K562 (cell line): Measurements from ENCODE around the gene PCNX4. TPM values are rescaled to one million over a fixed set of nuclear protein-coding genes. Genes with fewer than 3 reads are reported as not detected.

ENCODE experiments used
- ATAC-seq: fragments of 200-7000 bp; cut with Tn5 transposase; 3 replicates; pipeline ENCODE4 v1.9.1; 2020; ENCODE audit warnings: moderate library complexity
- BruUV-seq: library from RNA; stranded (reverse); fragments of 400-500 nt; replicated peaks from 2 replicates; lab custom pipeline; 2021; lab: Mats Ljungman, UMichigan
- CTCF ChIA-PET: fragments of 300-600 bp; formaldehyde crosslinking; extraction: SDS; loops from one replicate; lab custom pipeline; 2021; ENCODE audit warnings: low intra/inter-chr PET ratio; lab: Yijun Ruan, JAX
- POLR2A ChIA-PET: fragments of 300-600, 350-650 bp; sonication (Branson Sonifier 250); formaldehyde crosslinking; extraction: SDS; loops from one replicate; lab custom pipeline; 2021; ENCODE audit warnings: antibody characterized with exemption, inconsistent platforms; lab: Yijun Ruan, JAX
- DNase-seq, 4 experiments: peaks; one replicate each; pipeline versions ENCODE4 v3.0.0 to v3.0.0-alpha.2; 2011 to 2018; ENCODE audit warnings: low spot score in 3 of 4, mixed read lengths in 3 of 4; ENCODE audit errors: extremely low read depth in 1 of 4
- FAIRE-seq: peaks from 2 replicates; lab custom pipeline; 2011; peaks lifted over from hg19 to GRCh38; lab: Jason Lieb, UNC
- H2AFZ ChIP-seq: 2 replicates; pipeline ENCODE4 v1.6.0; 2011; ENCODE audit warnings: low read depth, low read length, control low read depth, inconsistent platforms
- H3K27ac ChIP-seq: fragments of 200-600 bp; 3 replicates; pipeline ENCODE4 v1.8.0; 2011; ENCODE audit warnings: low read depth, mild to moderate bottlenecking, control low read depth, inconsistent platforms, low read length, moderate library complexity, mixed read lengths; ENCODE audit errors: extremely low read depth
- H3K27me3 ChIP-seq, 2 experiments: fragments of 300-600 bp in 1 of 2; 2 replicates in 1 of 2; 3 replicates in 1 of 2; pipeline versions ENCODE4 v1.6.0 to v1.8.0; 2011; ENCODE audit warnings: inconsistent platforms in 2 of 2, low read length in 2 of 2, mild to moderate bottlenecking in 1 of 2, mixed read lengths in 1 of 2, moderate library complexity in 1 of 2; ENCODE audit not compliant: control insufficient read depth in 2 of 2, insufficient read depth in 2 of 2
- H3K36me3 ChIP-seq: fragments of 300-600 bp; 3 replicates; pipeline ENCODE4 v1.8.0; 2011; ENCODE audit warnings: mild to moderate bottlenecking, low read length, inconsistent platforms; ENCODE audit not compliant: control insufficient read depth, insufficient read depth
- H3K4me1 ChIP-seq, 2 experiments: fragments of 200-600 bp in 1 of 2; replicated peaks in 1 of 2; 2 replicates in 1 of 2; 3 replicates in 1 of 2; pipeline versions ENCODE4 v1.5.1 to v1.8.0; 2011; ENCODE audit warnings: inconsistent platforms in 2 of 2, low read length in 2 of 2, mild to moderate bottlenecking in 1 of 2, mixed read lengths in 1 of 2, moderate library complexity in 1 of 2; ENCODE audit not compliant: control insufficient read depth in 2 of 2, insufficient read depth in 2 of 2
- H3K4me2 ChIP-seq: 2 replicates; pipeline ENCODE4 v1.6.1; 2011; ENCODE audit warnings: low read length, control low read depth, inconsistent platforms, mixed read lengths; ENCODE audit not compliant: insufficient read depth
- H3K4me3 ChIP-seq: fragments of 200-600 bp; sonication (generic), shearing (Covaris generic); 2 replicates; pipeline ENCODE4 v1.5.1; 2016; ENCODE audit warnings: control low read depth, inconsistent platforms
- H3K79me2 ChIP-seq: fragments of 200-600 bp; 3 replicates; pipeline ENCODE4 v1.8.0; 2011; ENCODE audit warnings: low read length, inconsistent platforms; ENCODE audit not compliant: control insufficient read depth, insufficient read depth
- H3K9ac ChIP-seq, 2 experiments: 2 replicates each; pipeline versions ENCODE4 v1.6.0 to v1.6.1; 2011; ENCODE audit warnings: low read depth in 2 of 2, low read length in 2 of 2, control low read depth in 1 of 2, inconsistent platforms in 1 of 2, mild to moderate bottlenecking in 1 of 2, mixed read lengths in 1 of 2; ENCODE audit not compliant: insufficient read depth in 1 of 2
- H3K9me1 ChIP-seq: one replicate; pipeline ENCODE4 v1.6.0; 2011; ENCODE audit warnings: inconsistent platforms, mild to moderate bottlenecking, low read length, moderate library complexity; ENCODE audit not compliant: control insufficient read depth, insufficient read depth
- H3K9me3 ChIP-seq: replicated peaks from 2 replicates; pipeline ENCODE4 v1.5.1; 2011; ENCODE audit warnings: low read depth, low read length, inconsistent platforms; ENCODE audit not compliant: control insufficient read depth, insufficient read depth
- H4K20me1 ChIP-seq: replicated peaks from 2 replicates; pipeline ENCODE4 v1.6.1; 2011; ENCODE audit warnings: low read length, inconsistent platforms, mixed read lengths; ENCODE audit not compliant: control insufficient read depth, insufficient read depth
- CBX3 ChIP-seq, 2 experiments: IDR thresholded peaks; 1 replicate in 1 of 2; 2 replicates in 1 of 2; pipeline ENCODE4 v1.6.1; 2012; ENCODE audit warnings: inconsistent platforms in 2 of 2, low read length in 2 of 2, borderline replicate concordance in 1 of 2, control low read depth in 1 of 2
- MTA3 ChIP-seq: fragments of 450-650 bp; formaldehyde crosslinking; IDR thresholded peaks from 2 replicates; pipeline ENCODE4 v1.6.1; 2017; ENCODE audit warnings: mild to moderate bottlenecking, borderline replicate concordance
- PKNOX1 ChIP-seq: fragments of 450-650 bp; IDR thresholded peaks from 2 replicates; pipeline ENCODE4 v1.6.1; 2016
- STAT6 ChIP-seq: sonication (generic); formaldehyde crosslinking; IDR thresholded peaks from 2 replicates; pipeline ENCODE4 v1.8.1; 2023; ENCODE audit warnings: mild to moderate bottlenecking, missing genetic modification reagents
- TFAM ChIP-seq: fragments of 250-450 bp; sonication (Bioruptor Pico); conservative IDR thresholded peaks from 2 replicates; pipeline ENCODE4 v1.5.0; 2021; ENCODE audit warnings: mild to moderate bottlenecking, moderate library complexity
- ZNF121 ChIP-seq: sonication (generic); formaldehyde crosslinking; conservative IDR thresholded peaks from 2 replicates; pipeline ENCODE4 v1.8.0; 2022; ENCODE audit warnings: missing genetic modification reagents
- ZNF507 ChIP-seq: conservative IDR thresholded peaks from 2 replicates; pipeline ENCODE4 v1.6.1; 2017; ENCODE audit warnings: missing genetic modification characterization, missing compliant biosample characterization
- WGBS: fragments of 100-300 bp; shearing (Covaris generic); methylation state at CpG from one replicate; pipeline ENCODE4 v1.1.6; 2016; ENCODE audit warnings: low coverage, mixed read lengths; ENCODE audit not compliant: insufficient coverage; ENCODE audit errors: missing lambda C conversion rate; 5-methylcytosine and 5-hydroxymethylcytosine counted together
- in situ Hi-C: fragments of 300-500 bp; cut with MboI; formaldehyde crosslinking; loops from 4 replicates; pipeline ENCODE4 v1.15.0; 2018; ENCODE audit warnings: inconsistent platforms, mixed read lengths
- intact Hi-C: fragments of 100-400 bp; cut with micrococcal nuclease; formaldehyde crosslinking; loops from 2 replicates; pipeline ENCODE4 v1.14.2; 2022
- polyA plus RNA-seq, 8 experiments: library from polyadenylated mRNA; depleted of rRNA in 4 of 8; stranded (reverse) in 5 of 8; unstranded in 3 of 8; fragments of >200 nt; fragmentation: Nextera tagmentation in 2 of 8; fragmentation: Illumina TruSeq in 1 of 8; extraction: Ambion mirVana in 2 of 8; extraction: Trizol in 1 of 8; gene quantifications; 2 replicates each; pipeline versions ENCODE4 v1.2.1 to v1.2.3, GENCODE V29; 2011 to 2014; ENCODE audit warnings: inconsistent platforms in 1 of 8, missing spikeins in 1 of 8
- total RNA-seq, 7 experiments: library from RNA; depleted of rRNA in 6 of 7; stranded (reverse); fragments of >200 nt in 6 of 7; fragmentation: Illumina TruSeq in 2 of 7; extraction: Trizol in 2 of 7; gene quantifications; 2 replicates each; pipeline versions ENCODE4 v1.2.1 to v1.2.3, GENCODE V29; 2011 to 2021; ENCODE audit warnings: low replicate concordance in 1 of 7

Gene PCNX4
- total and polyA plus RNA-seq, 9 of the 15 experiments (the other 6 are each of a cell fraction or from before 2014, with no cell fraction given), result 10.0 to 41.2 (median 22.4) TPM

- TF ChIP-seq MTA3 (no peak), STAT6 (CRISPR knock-in tag) (no peak), CBX3 (IDR thresholded peaks at IDR 0.05; ENCODE audit: borderline replicate concordance in 1 of 2, low read length in 2 of 2) (no peak), TFAM (CRISPR knock-in tag) (no peak), ZNF507 (tag) (no peak), ZNF121 (CRISPR knock-in tag) (no peak), PKNOX1 (no peak)
- TF ChIP-seq, all 486 proteins: peak for 0
- no peak overlapping the region for H3K4me3 ChIP-seq
- H3K4me2 ChIP-seq, result no peak overlapping the region
- ChIA-PET POLR2A (interaction anchor here (0.5 to 0.6 kb wide), 3 partner anchors 38 to 1373 kb away, joined by 4 to 7 read pairs (median 4); no protein-coding TSS in a partner anchor), CTCF (no interaction called here)
- H3K27ac ChIP-seq, result no peak overlapping the region
- no peak for FAIRE-seq
- no peak overlapping the region for H3K9ac ChIP-seq
- H4K20me1 ChIP-seq, result no peaks in the 10 kb centered on the region
- H2AFZ ChIP-seq, result no peak overlapping the region
- in situ Hi-C loops (loop anchor here (10.0 kb wide), 2 partner anchors 105 to 205 kb away; no protein-coding TSS in a partner anchor), intact Hi-C loops (loop anchor here (5.0 kb wide), 2 partner anchors 202 to 537 kb away; no protein-coding TSS in a partner anchor)
- H3K36me3 ChIP-seq, result no peaks in the 10 kb centered on the region
- 27% methylated on average over 3 of the region's 3 CpGs for WGBS
- no peaks in the 10 kb centered on the region for H3K9me1 ChIP-seq
- no peaks in the 10 kb centered on the region for H3K27me3 ChIP-seq
- H3K79me2 ChIP-seq, result no peaks in the 10 kb centered on the region
- no peak for ATAC-seq
- no TSS peak for BruUV-seq
- no peaks in the 10 kb centered on the region for H3K9me3 ChIP-seq
- peaks cover 0 to 8% of the 10 kb centered on the region in 2 experiments; a peak in 2 of 5 replicates for H3K4me1 ChIP-seq
- no peak for DNase-seq
These were observed 78.0 kb downstream of the PCNX4 start for GRCh38 chr14:60169722-60170121.
